OCI-LY7 (cell line): ENCODE measurements around the gene MAPRE3. TPM values are rescaled to one million over a fixed set of nuclear protein-coding genes. Genes with fewer than 3 reads are reported as not detected.

Experiments used
- BruUV-seq: library from RNA; stranded (reverse); fragments of 400-500 nt; replicated peaks from 2 replicates; lab custom pipeline; 2021; lab: Mats Ljungman, UMichigan
- CTCF ChIA-PET: fragments of 300-600 bp; sonication (Branson Sonifier 250); formaldehyde crosslinking; loops from one replicate; lab custom pipeline; 2022; ENCODE audit warnings: antibody characterized with exemption; ENCODE audit not compliant: unreplicated experiment; lab: Charles Lee
- POLR2A ChIA-PET: fragments of 300-600 bp; sonication (Branson Sonifier 250); formaldehyde crosslinking; loops from one replicate; lab custom pipeline; 2022; ENCODE audit warnings: antibody characterized with exemption; lab: Charles Lee
- DNase-seq: peaks from one replicate; pipeline ENCODE4 v3.0.0-alpha.2; 2015; ENCODE audit warnings: low spot score
- H2AFZ ChIP-seq: fragments of 200-600 bp; sonication (generic), shearing (Covaris generic); 2 replicates; pipeline ENCODE4 v1.6.1; 2014; ENCODE audit warnings: mild to moderate bottlenecking, antibody characterized with exemption, low read length, moderate library complexity
- H3K27ac ChIP-seq: fragments of 200-600 bp; sonication (generic); 2 replicates; pipeline ENCODE4 v1.5.1; 2014; ENCODE audit warnings: mixed run types, low read depth, mild to moderate bottlenecking, moderate library complexity, low read length, inconsistent platforms; ENCODE audit not compliant: poor library complexity, severe bottlenecking
- H3K36me3 ChIP-seq: fragments of 200-600 bp; sonication (generic); 2 replicates; pipeline ENCODE4 v1.6.1; 2014; ENCODE audit warnings: mild to moderate bottlenecking, antibody characterized with exemption, low read length, moderate library complexity, mixed read lengths; ENCODE audit not compliant: insufficient read depth
- H3K4me1 ChIP-seq: fragments of 200-600 bp; sonication (generic); 2 replicates; pipeline ENCODE4 v1.5.1; 2014; ENCODE audit warnings: mild to moderate bottlenecking, low read length; ENCODE audit not compliant: insufficient read depth, poor library complexity, severe bottlenecking
- H3K4me2 ChIP-seq: fragments of 200-600 bp; sonication (generic); 2 replicates; pipeline ENCODE4 v1.6.1; 2014; ENCODE audit warnings: mild to moderate bottlenecking, low read length
- H3K4me3 ChIP-seq: fragments of 200-600 bp; sonication (generic); 2 replicates; pipeline ENCODE4 v1.5.1; 2014; ENCODE audit warnings: mild to moderate bottlenecking, low read depth, low read length; ENCODE audit not compliant: poor library complexity, severe bottlenecking
- H3K79me2 ChIP-seq: fragments of 200-600 bp; sonication (generic); 2 replicates; pipeline ENCODE4 v1.6.1; 2016; ENCODE audit warnings: low read depth, mild to moderate bottlenecking, low read length, moderate library complexity, mixed read lengths; ENCODE audit not compliant: insufficient read depth
- H3K9me2 ChIP-seq: fragments of 200-600 bp; sonication (generic); 2 replicates; pipeline ENCODE4 v1.6.1; 2016; ENCODE audit warnings: mild to moderate bottlenecking, low read length, mixed read lengths; ENCODE audit not compliant: insufficient read depth
- H3K9me3 ChIP-seq: fragments of 200-600 bp; sonication (generic); 2 replicates; pipeline ENCODE4 v1.6.1; 2014; ENCODE audit warnings: mild to moderate bottlenecking, mixed run types, low read length, mixed read lengths
- H4K20me1 ChIP-seq: fragments of 200-600 bp; sonication (generic); 2 replicates; pipeline ENCODE4 v1.6.1; 2014; ENCODE audit warnings: mild to moderate bottlenecking, antibody characterized with exemption, low read length, moderate library complexity, mixed read lengths; ENCODE audit not compliant: insufficient read depth
- CTCF ChIP-seq: fragments of 200-600 bp; sonication (generic); conservative IDR thresholded peaks from 2 replicates; pipeline ENCODE4 v1.5.1; 2014; ENCODE audit warnings: mild to moderate bottlenecking, antibody characterized with exemption, low read length, moderate library complexity, mixed read lengths
- EZH2phosphoT487 ChIP-seq: fragments of 200-600 bp; sonication (generic); IDR thresholded peaks from 2 replicates; pipeline ENCODE4 v1.6.1; 2018; ENCODE audit warnings: low read depth, borderline replicate concordance, mild to moderate bottlenecking, mixed run types, antibody characterized with exemption, low read length, moderate library complexity, mixed read lengths
- intact Hi-C: fragments of 100-400 bp; cut with micrococcal nuclease; formaldehyde crosslinking; loops from one replicate; pipeline ENCODE4 v1.10.0; 2022; ENCODE audit not compliant: unreplicated experiment
- total RNA-seq, 2 experiments: library from RNA; depleted of rRNA in 1 of 2; stranded (reverse); fragments of >200 nt in 1 of 2; shearing (Covaris generic) in 1 of 2; gene quantifications; 2 replicates each; pipeline ENCODE4 v1.2.3, GENCODE V29; 2014 to 2022

Gene MAPRE3
- total RNA-seq, 2 experiments from 2014 or later: not detected

- no peak for TF ChIP-seq CTCF
- TF ChIP-seq EZH2phosphoT487: no peak
- CTCF ChIA-PET: no interaction called here
- Histone ChIP-seq H4K20me1 (no peaks in the 10 kb centered on the region), H3K4me3 (no peak overlapping the region), H3K36me3 (no peaks in the 10 kb centered on the region), H3K9me3 (no peaks in the 10 kb centered on the region), H3K9me2 (no peaks in the 10 kb centered on the region), H3K4me2 (no peak overlapping the region), H3K4me1 (no peaks in the 10 kb centered on the region), H2AFZ (no peak overlapping the region), H3K27ac (no peak overlapping the region), H3K79me2 (no peaks in the 10 kb centered on the region)
- POLR2A ChIA-PET: interaction anchor here (1.5 kb wide), 1 partner anchor 13 kb away, joined by 3 read pairs; no protein-coding TSS in a partner anchor
- no TSS peak for BruUV-seq
- intact Hi-C loops: no loop called here
- DNase-seq: no peak
Measured at GRCh38 chr2:26993768-26994167, 23.3 kb downstream of the MAPRE3 start.

GRCh38 chr2:26994983-26995382 is 24.5 kb downstream of the MAPRE3 start:
- H3K79me2 ChIP-seq: no peaks in the 10 kb centered on the region
- no TSS peak for BruUV-seq
- no peak overlapping the region for H2AFZ ChIP-seq
- no peaks in the 10 kb centered on the region for H4K20me1 ChIP-seq
- intact Hi-C loops: no loop called here
- no peak for DNase-seq
- H3K36me3 ChIP-seq: no peaks in the 10 kb centered on the region
- TF ChIP-seq EZH2phosphoT487 (no peak), CTCF (no peak)
- H3K9me2 ChIP-seq: no peaks in the 10 kb centered on the region
- CTCF ChIA-PET: no interaction called here
- H3K4me3 ChIP-seq: no peak overlapping the region
- H3K9me3 ChIP-seq: no peaks in the 10 kb centered on the region
- H3K4me1 ChIP-seq: no peaks in the 10 kb centered on the region
- no peak overlapping the region for H3K4me2 ChIP-seq
- POLR2A ChIA-PET: interaction anchor here (0.6 to 0.7 kb wide), 4 partner anchors 21 to 1633 kb away, joined by 3 to 5 read pairs (median 3); no protein-coding TSS in a partner anchor
- no peak overlapping the region for H3K27ac ChIP-seq

GRCh38 chr2:26997394-26997793 is 27.0 kb downstream of the MAPRE3 start:
- H3K79me2 ChIP-seq: no peaks in the 10 kb centered on the region
- ChIA-PET CTCF (no interaction called here), POLR2A (interaction anchor here (0.6 kb wide), 1 partner anchor 797 kb away, joined by 3 read pairs; no protein-coding TSS in a partner anchor)
- no peak overlapping the region for H3K27ac ChIP-seq
- DNase-seq: no peak
- no TSS peak for BruUV-seq
- no peaks in the 10 kb centered on the region for H3K9me3 ChIP-seq
- no peak overlapping the region for H3K4me3 ChIP-seq
- intact Hi-C loops: no loop called here
- H4K20me1 ChIP-seq: no peaks in the 10 kb centered on the region
- no peak for TF ChIP-seq EZH2phosphoT487
- TF ChIP-seq CTCF: no peak
- no peak overlapping the region for H3K4me2 ChIP-seq
- H2AFZ ChIP-seq: no peak overlapping the region
- H3K36me3 ChIP-seq: no peaks in the 10 kb centered on the region
- no peaks in the 10 kb centered on the region for H3K4me1 ChIP-seq
- no peaks in the 10 kb centered on the region for H3K9me2 ChIP-seq
